ENCODE measurements around the gene CST11.
A peak's percentile ranks its signal among the peaks of the same experiment; 100 is the strongest.

- TF ChIP-seq CTCF (conservative IDR thresholded peaks at IDR 0.05; ENCODE audit: low read length): 0 out of 2 replicates have a peak, but pooled peaks have one; percentile 22
- no peak for TF ChIP-seq EZH2phosphoT487 (IDR thresholded peaks at IDR 0.05; ENCODE audit: borderline replicate concordance)
These were observed 31.4 kb downstream of the CST11 start, which contains the start of gene NAPB for GRCh38 chr20:23420943-23421931.
